Caco-2 (cell line): Measurements from ENCODE around the gene COG7. TPM values are rescaled to one million over a fixed set of nuclear protein-coding genes. Genes with fewer than 3 reads are reported as not detected.

Source experiments
- Bru-seq: library from RNA; stranded (reverse); fragments of 400-500 nt; gene quantifications from one replicate; lab custom pipeline; 2021; lab: Mats Ljungman, UMichigan
- BruChase-seq, 2 experiments: library from RNA; stranded (reverse); fragments of 400-500 nt; gene quantifications; one replicate each; lab custom pipeline; 2021; lab: Mats Ljungman, UMichigan
- BruUV-seq: library from RNA; stranded (reverse); fragments of 400-500 nt; replicated peaks from 2 replicates; lab custom pipeline; 2021; lab: Mats Ljungman, UMichigan
- CTCF ChIA-PET: fragments of 300-600 bp; sonication (Branson Sonifier 250); formaldehyde crosslinking; loops from one replicate; lab custom pipeline; 2022; ENCODE audit warnings: antibody characterized with exemption; lab: Charles Lee
- POLR2A ChIA-PET: fragments of 300-600 bp; sonication (Branson Sonifier 250); formaldehyde crosslinking; loops from one replicate; lab custom pipeline; 2022; ENCODE audit warnings: antibody characterized with exemption; lab: Charles Lee
- DNase-seq, 2 experiments: peaks; one replicate each; pipeline versions ENCODE4 v3.0.0 to v3.0.0-alpha.2; 2020 to 2022
- H3K27me3 ChIP-seq: replicated peaks from 2 replicates; pipeline ENCODE4 v1.6.0; 2011; ENCODE audit warnings: low read length; ENCODE audit not compliant: control insufficient read depth, insufficient read depth
- H3K36me3 ChIP-seq: 2 replicates; pipeline ENCODE4 v1.5.1; 2011; ENCODE audit warnings: low read length; ENCODE audit not compliant: control insufficient read depth, insufficient read depth
- H3K4me1 ChIP-seq: fragments of 250-450 bp; sonication (Bioruptor Pico); 2 replicates; pipeline ENCODE4 v1.5.1; 2020; ENCODE audit warnings: mild to moderate bottlenecking
- H3K4me3 ChIP-seq: 2 replicates; pipeline ENCODE4 v1.5.1; 2011; ENCODE audit warnings: low read depth, mild to moderate bottlenecking, control low read depth, low read length
- H3K9me3 ChIP-seq: fragments of 250-450 bp; sonication (Bioruptor Pico); 2 replicates; pipeline ENCODE4 v1.5.1; 2020; ENCODE audit warnings: mild to moderate bottlenecking, moderate library complexity
- H3K27ac Mint-ChIP-seq: one replicate; pipeline ENCODE4 v1.8.0; 2022; ENCODE audit warnings: mixed read lengths; ENCODE audit not compliant: unreplicated experiment
- H3K27me3 Mint-ChIP-seq: one replicate; pipeline ENCODE4 v1.8.0; 2022; ENCODE audit warnings: mixed read lengths; ENCODE audit not compliant: insufficient read depth, unreplicated experiment
- H3K36me3 Mint-ChIP-seq: one replicate; pipeline ENCODE4 v1.8.0; 2022; ENCODE audit warnings: mild to moderate bottlenecking, mixed read lengths; ENCODE audit not compliant: insufficient read depth, unreplicated experiment
- H3K4me1 Mint-ChIP-seq: one replicate; pipeline ENCODE4 v1.8.0; 2022; ENCODE audit warnings: low read depth, mixed read lengths; ENCODE audit not compliant: unreplicated experiment
- H3K4me3 Mint-ChIP-seq: one replicate; pipeline ENCODE4 v1.8.0; 2022; ENCODE audit warnings: mild to moderate bottlenecking, moderate library complexity, mixed read lengths; ENCODE audit not compliant: unreplicated experiment
- H3K9me3 Mint-ChIP-seq: one replicate; pipeline ENCODE4 v1.8.0; 2022; ENCODE audit warnings: mixed read lengths; ENCODE audit not compliant: unreplicated experiment
- intact Hi-C: fragments of 100-400 bp; cut with micrococcal nuclease; formaldehyde crosslinking; loops from one replicate; pipeline ENCODE4 v1.10.0; 2022; ENCODE audit not compliant: unreplicated experiment
- long read RNA-seq: library from polyadenylated mRNA; stranded (forward); transcript quantifications from one replicate; pipeline ENCODE4 v2.0.0, GENCODE V29; 2022
- total RNA-seq: library from RNA; stranded (reverse); gene quantifications from 2 replicates; pipeline ENCODE4 v1.2.3, GENCODE V29; 2022
- TF ChIP-seq, protein P1 (sequence below), 2 experiments: fragments of 200-600 bp in 1 of 2; IDR thresholded peaks; 1 replicate in 1 of 2; 2 replicates in 1 of 2; pipeline versions ENCODE4 v1.5.1 to v1.8.0; 2011 to 2022; ENCODE audit warnings: antibody characterized with exemption in 1 of 2, control low read depth in 1 of 2, inconsistent platforms in 1 of 2, low read depth in 1 of 2, low read length in 1 of 2, mild to moderate bottlenecking in 1 of 2, moderate library complexity in 1 of 2; ENCODE audit not compliant: insufficient read depth in 1 of 2, severe bottlenecking in 1 of 2, unreplicated experiment in 1 of 2

The COG7 gene
- 12.0 and 12.4 TPM in 2 replicates for total RNA-seq
- Bru-seq, nascent RNA, result percentile 55 among the genes with signal in this experiment
- BruChase-seq, experiment 1, labeled RNA remaining after a 2-hour chase, result percentile 64 among the genes with signal in this experiment
- BruChase-seq, experiment 2, labeled RNA remaining after a 6-hour chase, result percentile 63 among the genes with signal in this experiment
- long read RNA-seq, transcript COG7-201 (17 exons, 2,926 nt), result major isoform, 14 of 19 reads
- long read RNA-seq, partial matches to known transcripts, result 3 of 19 reads
- long read RNA-seq, other reads (novel, unspliced or antisense), result 2 of 19 reads

- Mint-ChIP-seq H3K27ac (peak within 1 kb of the TSS; percentile 98), H3K9me3 (no peaks in the 10 kb centered on the region), H3K27me3 (no peaks in the 10 kb centered on the region), H3K36me3 (peaks cover 14% of the 10 kb centered on the region), H3K4me1 (peaks cover 7% of the 10 kb centered on the region), H3K4me3 (peak within 1 kb of the TSS; percentile 91)
- TSS peak; percentile 57 for BruUV-seq
- Histone ChIP-seq H3K4me3 (peak within 1 kb of the TSS; percentile 77), H3K9me3 (no peaks in the 10 kb centered on the region), H3K36me3 (no peaks in the 10 kb centered on the region), H3K27me3 (no peaks in the 10 kb centered on the region), H3K4me1 (no peaks in the 10 kb centered on the region)
- DNase-seq, result peak; percentile 86 to 89
- POLR2A ChIA-PET, result interaction anchor here (0.6 kb wide), 2 partner anchors 9 to 51 kb away, joined by 6 to 8 read pairs; no protein-coding TSS in a partner anchor
- CTCF ChIA-PET, result interaction anchor here (0.7 kb wide), 1 partner anchor 18 kb away, joined by 5 read pairs; no protein-coding TSS in a partner anchor
- intact Hi-C loops, result no loop called here
- TF ChIP-seq, protein P1, sequence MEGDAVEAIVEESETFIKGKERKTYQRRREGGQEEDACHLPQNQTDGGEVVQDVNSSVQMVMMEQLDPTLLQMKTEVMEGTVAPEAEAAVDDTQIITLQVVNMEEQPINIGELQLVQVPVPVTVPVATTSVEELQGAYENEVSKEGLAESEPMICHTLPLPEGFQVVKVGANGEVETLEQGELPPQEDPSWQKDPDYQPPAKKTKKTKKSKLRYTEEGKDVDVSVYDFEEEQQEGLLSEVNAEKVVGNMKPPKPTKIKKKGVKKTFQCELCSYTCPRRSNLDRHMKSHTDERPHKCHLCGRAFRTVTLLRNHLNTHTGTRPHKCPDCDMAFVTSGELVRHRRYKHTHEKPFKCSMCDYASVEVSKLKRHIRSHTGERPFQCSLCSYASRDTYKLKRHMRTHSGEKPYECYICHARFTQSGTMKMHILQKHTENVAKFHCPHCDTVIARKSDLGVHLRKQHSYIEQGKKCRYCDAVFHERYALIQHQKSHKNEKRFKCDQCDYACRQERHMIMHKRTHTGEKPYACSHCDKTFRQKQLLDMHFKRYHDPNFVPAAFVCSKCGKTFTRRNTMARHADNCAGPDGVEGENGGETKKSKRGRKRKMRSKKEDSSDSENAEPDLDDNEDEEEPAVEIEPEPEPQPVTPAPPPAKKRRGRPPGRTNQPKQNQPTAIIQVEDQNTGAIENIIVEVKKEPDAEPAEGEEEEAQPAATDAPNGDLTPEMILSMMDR (IDR thresholded peaks at IDR 0.05; ENCODE audit: insufficient read depth in 1 of 2, low read depth in 1 of 2, low read length in 1 of 2, severe bottlenecking in 1 of 2, unreplicated experiment in 1 of 2), result no peak
Observed at GRCh38 chr16:23452572-23453337, at the start of gene COG7. Gene COG7, minus strand, starts transcription at chr16:23453189. Its CDS starts 195 bp downstream, at chr16:23452994.

GRCh38 chr16:23502466-23502865, 49.5 kb upstream of the COG7 start:
- intact Hi-C loops, result loop anchor here (5.0 kb wide), 1 partner anchor 55 kb away; the partner anchor contains the start of genes EARS2 and UBFD1

More at GRCh38 chr16:23502466-23502865, 49.5 kb upstream of the COG7 start:
- Mint-ChIP-seq H3K27ac (no peak overlapping the region), H3K27me3 (no peaks in the 10 kb centered on the region), H3K4me3 (no peak overlapping the region), H3K9me3 (no peaks in the 10 kb centered on the region), H3K4me1 (peaks cover 15% of the 10 kb centered on the region), H3K36me3 (peaks cover 39% of the 10 kb centered on the region)
- Histone ChIP-seq H3K9me3 (no peaks in the 10 kb centered on the region), H3K4me3 (no peak overlapping the region), H3K4me1 (peaks cover 22% of the 10 kb centered on the region), H3K27me3 (no peaks in the 10 kb centered on the region), H3K36me3 (peaks cover 1% of the 10 kb centered on the region)
- DNase-seq, result no peak
- POLR2A ChIA-PET, result no interaction called here
- TF ChIP-seq, protein P1 (IDR thresholded peaks at IDR 0.05; ENCODE audit: insufficient read depth in 1 of 2, low read depth in 1 of 2, low read length in 1 of 2, severe bottlenecking in 1 of 2, unreplicated experiment in 1 of 2), result no peak
- CTCF ChIA-PET, result no interaction called here
- no TSS peak for BruUV-seq
